ENCODE data around the gene HES5. TPM values are rescaled to one million over a fixed set of nuclear protein-coding genes. Genes with fewer than 3 reads are reported as not detected.

HES5 gene
- total and polyA plus RNA-seq, 2 of the 4 experiments (the other 2 are of a cell fraction): not detected

- no peak overlapping the region for H3K56ac ChIP-seq (ENCODE audit: extremely low read depth, insufficient read depth, low read length)
- H3K4me2 ChIP-seq (ENCODE audit: low read depth, low read length): no peak overlapping the region
- H3K36me3 ChIP-seq (ENCODE audit: control insufficient read depth, insufficient read depth, low read length): peaks cover 54% of the 10 kb centered on the region
- H4K20me1 ChIP-seq (ENCODE audit: insufficient read depth, low read length): peaks cover 3% of the 10 kb centered on the region; the same call in 1 of the 2 replicates
- no peak overlapping the region for H4K91ac ChIP-seq (ENCODE audit: insufficient read depth, low read depth, low read length)
- BruUV-seq (replicated peaks): no TSS peak
- in situ Hi-C loops (cut with MboI; ENCODE audit: low sequenced_read_pairs) (no loop called here), intact Hi-C loops (cut with micrococcal nuclease) (no loop called here), dilution Hi-C loops (cut with HindIII; ENCODE audit: low sequenced_read_pairs, unreplicated experiment) (no loop called here)
- no peak overlapping the region for H2BK5ac ChIP-seq (ENCODE audit: low read depth, low read length, poor library complexity, severe bottlenecking)
- H3K14ac ChIP-seq (replicated peaks; ENCODE audit: low read depth, low read length): no peak overlapping the region
- ChIA-PET POLR2A (ENCODE audit: unreplicated experiment) (no interaction called here), CTCF (no interaction called here)
- no peak overlapping the region for H2AFZ ChIP-seq (replicated peaks; ENCODE audit: low read length, poor library complexity)
- 88% methylated on average over 4 of the region's 11 CpGs; no CpG with 5 or more reads in 1 of the 2 experiments for WGBS, 2 experiments (ENCODE audit: extremely low coverage in 2 of 2, insufficient read length in 1 of 2)
- no peak overlapping the region for H3K4me3 ChIP-seq (ENCODE audit: insufficient read depth, low read depth, low read length)
- H3K27ac ChIP-seq (ENCODE audit: insufficient read depth, low read length): no peak overlapping the region
- no peak overlapping the region for H2BK20ac ChIP-seq (ENCODE audit: low read depth, low read length)
- no peak overlapping the region for H4K8ac ChIP-seq (ENCODE audit: low read depth in 2 of 2, low read length in 2 of 2)
- peaks cover 1% of the 10 kb centered on the region; the same call in 1 of the 2 replicates for H3K4me1 ChIP-seq (ENCODE audit: control insufficient read depth, insufficient read depth, low read length)
- H2BK15ac ChIP-seq (ENCODE audit: low read depth, low read length): no peak overlapping the region
- H3K9ac ChIP-seq (ENCODE audit: low read depth, low read length): no peak overlapping the region
- no peaks in the 10 kb centered on the region for H3K9me1 ChIP-seq (ENCODE audit: insufficient read depth, low read length)
- no peak overlapping the region for H4K5ac ChIP-seq (ENCODE audit: low read depth, low read length)
- H2AK9ac ChIP-seq (replicated peaks; ENCODE audit: low read depth, low read length, poor library complexity): no peak overlapping the region
- no peak overlapping the region for H3K4ac ChIP-seq (ENCODE audit: low read depth, low read length)
- DNase-seq (no peak), ATAC-seq (ENCODE audit: low read depth) (no peak)
- no peaks in the 10 kb centered on the region for H3K9me3 ChIP-seq (ENCODE audit: control insufficient read depth, insufficient read depth, low read length)
- H3K23ac ChIP-seq (ENCODE audit: low read depth, low read length): no peak overlapping the region
- no peak overlapping the region for H2AK5ac ChIP-seq (ENCODE audit: low read depth, low read length)
- peaks cover 2% of the 10 kb centered on the region; the same call in 1 of the 2 replicates for H3K27me3 ChIP-seq (ENCODE audit: control insufficient read depth, insufficient read depth, low read length)
- TF ChIP-seq MAFK (IDR thresholded peaks at IDR 0.05; ENCODE audit: low read depth, low read length) (no peak), RCOR1 (IDR thresholded peaks at IDR 0.05; ENCODE audit: insufficient replicate concordance, low read length) (no peak), RFX5 (IDR thresholded peaks at IDR 0.05; ENCODE audit: low read depth, low read length) (no peak), CHD1 (IDR thresholded peaks at IDR 0.05; ENCODE audit: low read depth, low read length) (no peak)
- H3K79me1 ChIP-seq (ENCODE audit: low read depth in 1 of 2, low read length in 2 of 2): peaks cover 0 to 6% of the 10 kb centered on the region in 2 experiments; a peak in 1 of 4 replicates
- no peak overlapping the region for H3K18ac ChIP-seq (ENCODE audit: low read depth, low read length)
- H2BK120ac ChIP-seq (ENCODE audit: low read depth, low read length): no peak overlapping the region
These were observed 20.5 kb downstream of the HES5 start for GRCh38 chr1:2509589-2509988.
